GM21423 (cell line): Measurements from ENCODE around the gene CSF3.

Source experiments
- ATAC-seq: cut with Tn5 transposase; IDR thresholded peaks from one replicate; pipeline ENCODE4 v1.9.1; 2021; ENCODE audit warnings: mild to moderate bottlenecking, moderate library complexity; ENCODE audit not compliant: unreplicated experiment

Gene CSF3

DNA sequence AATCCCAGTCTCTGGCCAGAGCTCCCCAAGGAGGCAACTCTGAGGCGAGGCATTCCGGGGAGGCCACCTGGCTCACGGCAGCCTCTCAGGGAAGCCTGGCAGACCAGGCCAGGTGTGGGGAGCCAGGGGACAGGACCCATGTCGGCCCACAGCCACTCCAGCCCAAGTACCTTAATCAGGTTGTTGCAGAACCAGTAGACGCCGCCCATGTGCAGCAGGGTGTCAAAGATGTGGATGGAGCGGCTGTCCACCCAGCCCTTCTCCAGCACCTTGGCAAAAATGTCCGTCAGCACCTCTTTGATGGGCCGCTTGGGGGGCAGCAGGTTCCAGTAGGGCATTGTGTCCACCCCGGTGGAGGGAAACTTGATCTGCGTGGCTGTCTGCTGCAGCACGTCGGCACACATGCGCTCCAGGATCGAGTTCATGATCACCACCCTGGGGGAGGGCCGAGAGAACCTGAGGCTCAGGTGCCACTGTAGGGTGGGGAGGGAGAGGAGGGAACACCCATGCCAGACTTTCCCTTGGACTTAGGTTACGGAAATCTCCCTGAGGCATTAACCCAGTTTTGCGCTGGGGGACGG is 7.8 kb downstream of the CSF3 start:
- ATAC-seq = no peak

DNA sequence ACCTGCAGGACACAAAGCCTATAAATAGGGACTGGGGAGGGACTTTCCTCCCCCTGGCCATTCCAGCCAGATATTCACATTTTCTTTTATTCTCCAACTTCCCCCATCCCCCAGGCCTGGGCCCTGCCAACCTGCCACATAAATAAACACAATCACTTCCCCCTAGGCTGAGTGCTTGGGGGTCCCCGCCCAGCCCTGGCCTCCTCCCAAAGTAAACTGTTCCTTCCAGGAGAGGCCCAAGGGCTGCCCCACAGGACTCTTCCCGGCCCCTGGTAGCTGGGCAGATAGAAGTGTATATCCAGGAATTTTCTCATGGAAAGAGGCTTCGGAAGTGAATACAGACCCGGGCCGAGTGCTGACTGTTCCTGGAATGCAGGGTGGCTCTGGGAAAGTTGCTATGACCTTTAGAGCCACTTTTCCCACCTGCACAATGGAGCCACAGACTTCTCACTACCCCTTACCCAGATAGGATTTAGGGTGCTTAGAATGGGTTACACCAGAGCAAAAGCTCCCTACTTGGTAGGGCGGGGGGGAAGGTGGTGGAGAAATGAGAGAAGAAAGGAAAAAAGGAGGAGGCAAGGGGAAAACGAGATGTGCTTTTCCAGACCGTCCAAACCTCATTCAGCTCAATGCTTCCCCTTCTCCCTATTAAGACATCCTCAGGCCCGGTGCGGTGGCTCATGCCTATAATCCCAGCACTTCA is 8.5 kb downstream of the CSF3 start:
- no peak for ATAC-seq

DNA sequence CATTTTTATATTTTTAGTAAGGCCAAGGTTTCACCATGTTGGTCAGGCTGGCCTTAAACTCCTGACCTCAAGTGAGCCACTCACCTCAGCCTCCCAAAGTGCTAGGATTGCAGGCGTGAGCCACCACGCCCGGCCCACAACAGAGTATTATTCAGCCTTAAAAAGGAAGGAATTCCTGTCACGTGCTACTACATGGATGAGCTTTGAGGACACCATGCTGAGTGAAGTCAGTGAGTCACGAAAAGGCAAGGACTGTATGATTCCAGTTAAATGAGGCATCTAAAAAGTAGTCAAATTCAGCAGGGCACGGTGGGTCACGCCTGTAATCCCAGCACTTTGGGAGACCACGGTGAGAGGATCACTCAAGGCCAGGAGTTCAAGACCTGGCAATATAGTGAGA is 9.7 kb downstream of the CSF3 start:
- no peak for ATAC-seq

DNA sequence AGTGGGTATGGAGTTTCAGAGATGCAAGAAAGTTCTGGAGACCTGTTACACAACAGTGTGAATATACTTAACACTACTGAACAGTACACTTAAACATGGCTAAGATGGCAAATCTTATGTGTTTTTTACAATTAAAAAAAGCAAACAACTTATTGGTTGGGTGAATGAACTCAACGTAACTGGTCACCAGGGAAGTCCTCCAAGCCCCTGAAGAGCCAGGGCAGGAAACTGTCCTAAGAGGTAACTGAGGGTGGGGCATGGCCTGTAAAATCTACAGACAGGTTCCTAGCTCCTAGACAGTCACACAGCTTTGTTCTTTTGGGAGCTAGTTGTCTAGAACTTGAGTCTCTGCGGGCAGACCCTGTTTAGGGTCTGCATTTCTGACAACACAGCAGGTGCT is 10.3 kb downstream of the CSF3 start:
- ATAC-seq = no peak

DNA sequence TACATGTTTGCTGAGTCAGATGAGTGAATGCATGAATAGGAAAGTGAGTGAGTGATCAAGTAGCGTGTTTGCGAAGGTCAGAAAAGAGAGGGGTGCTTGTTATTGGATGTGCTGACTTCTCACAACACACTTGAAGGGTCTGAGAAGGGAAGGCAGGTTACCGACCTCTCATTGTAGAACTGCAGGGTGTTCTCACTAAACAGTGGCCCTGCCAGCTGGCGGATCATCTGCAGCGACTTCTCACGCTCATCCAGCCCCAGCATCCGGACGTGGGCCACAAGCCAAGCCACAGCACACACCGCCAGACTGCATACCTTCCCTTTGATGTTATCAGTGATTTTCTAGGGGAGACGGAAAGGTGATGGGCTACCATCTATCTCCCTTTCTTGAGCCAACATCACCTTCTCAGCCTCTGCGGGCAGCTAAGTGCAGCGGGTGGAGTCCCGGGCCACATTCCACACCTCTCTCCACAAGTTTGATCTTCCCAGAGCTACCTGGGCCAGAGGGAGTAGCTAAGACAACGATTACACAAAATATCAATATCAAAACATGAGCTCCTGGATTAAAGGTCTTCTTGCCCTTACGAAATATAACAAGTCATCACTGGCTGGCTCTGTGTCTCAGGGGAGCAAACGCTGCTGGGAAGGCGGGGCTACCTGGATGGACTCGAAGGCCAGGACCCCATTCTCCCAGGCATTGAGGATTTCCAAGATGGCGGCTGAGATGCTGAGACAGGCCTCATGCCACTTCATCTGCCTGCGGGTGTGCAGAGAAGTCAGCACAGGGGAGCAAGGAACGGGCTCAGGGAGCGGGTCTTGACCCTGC is 11.0 kb downstream of the CSF3 start:
- no peak for ATAC-seq

DNA sequence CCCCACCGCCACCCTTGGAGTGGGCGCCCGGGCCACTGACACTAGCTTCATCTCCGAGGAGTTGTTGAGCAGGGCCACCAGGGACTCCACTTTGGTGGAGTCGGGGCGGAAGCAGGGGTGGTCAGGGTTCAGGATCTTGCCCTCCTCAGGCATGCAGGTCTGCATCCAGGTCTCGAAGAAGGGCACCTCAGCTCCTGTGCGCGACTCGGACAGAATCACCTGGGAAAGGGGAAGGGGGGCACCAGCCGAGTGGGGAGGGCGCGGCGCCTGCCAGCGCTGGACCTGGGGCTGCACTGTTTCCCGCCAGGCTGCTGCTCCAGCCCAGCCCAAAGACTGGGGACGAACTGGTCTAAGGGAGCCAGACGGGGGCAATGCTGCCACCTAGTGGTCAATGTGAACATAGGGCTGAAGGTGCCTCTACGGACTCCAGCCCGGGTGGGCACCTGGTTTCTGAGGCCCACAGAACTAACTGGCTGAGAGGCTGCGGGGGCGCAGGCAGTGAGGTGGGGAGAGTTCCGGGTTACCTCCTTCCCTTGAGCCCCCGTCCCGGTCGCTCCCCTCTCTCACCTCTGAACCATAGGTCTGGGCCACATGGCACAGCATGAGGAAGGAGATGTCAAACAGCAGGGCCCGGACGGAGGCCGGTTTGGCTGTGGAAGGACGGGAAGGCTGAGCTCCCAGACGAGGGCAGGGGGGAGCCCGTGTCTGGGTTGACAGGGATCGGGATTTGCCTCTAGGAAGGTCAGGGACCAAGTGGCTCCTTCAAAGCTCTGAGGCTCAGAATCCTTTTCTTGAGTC is 11.8 kb downstream of the CSF3 start:
- no peak for ATAC-seq

DNA sequence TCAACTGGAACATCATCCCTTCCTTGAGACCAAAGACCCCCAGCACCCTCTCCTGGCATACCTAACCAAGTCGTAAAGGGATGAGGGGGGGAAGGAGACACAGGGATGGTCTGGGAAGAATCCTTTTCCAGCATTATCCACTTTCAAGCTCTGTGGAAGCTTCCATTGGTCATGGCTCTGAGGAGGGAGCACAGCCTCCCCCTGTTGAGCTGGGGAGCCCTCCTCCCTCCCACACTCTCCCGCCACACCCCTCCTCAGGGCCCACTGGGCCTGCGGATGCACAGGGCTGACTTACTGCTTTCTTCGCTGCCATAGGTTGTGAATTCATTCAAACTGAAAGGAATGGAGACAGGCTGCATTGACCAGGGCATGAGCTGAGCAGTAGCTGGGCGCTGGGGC is 12.4 kb downstream of the CSF3 start:
- no peak for ATAC-seq

DNA sequence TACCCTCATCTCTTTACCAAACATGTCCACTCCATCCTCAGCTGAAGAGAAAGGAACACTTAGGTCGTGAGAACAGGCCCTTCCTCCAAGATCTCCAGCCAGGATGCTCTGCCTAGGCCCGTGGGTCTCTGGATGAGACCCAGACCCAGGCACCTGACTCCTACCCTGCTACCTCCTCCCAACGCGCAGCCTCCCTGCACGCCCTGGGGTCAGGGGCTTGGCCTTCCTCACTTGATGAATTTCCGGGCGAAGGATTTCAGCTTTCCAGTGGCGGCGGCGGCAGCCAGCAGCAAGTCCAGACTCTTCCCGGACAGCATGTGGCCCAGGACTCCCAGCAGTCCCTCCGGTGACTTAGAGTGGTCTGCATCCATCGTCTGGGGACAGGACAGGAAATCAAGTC is 13.4 kb downstream of the CSF3 start:
- ATAC-seq = no peak

DNA sequence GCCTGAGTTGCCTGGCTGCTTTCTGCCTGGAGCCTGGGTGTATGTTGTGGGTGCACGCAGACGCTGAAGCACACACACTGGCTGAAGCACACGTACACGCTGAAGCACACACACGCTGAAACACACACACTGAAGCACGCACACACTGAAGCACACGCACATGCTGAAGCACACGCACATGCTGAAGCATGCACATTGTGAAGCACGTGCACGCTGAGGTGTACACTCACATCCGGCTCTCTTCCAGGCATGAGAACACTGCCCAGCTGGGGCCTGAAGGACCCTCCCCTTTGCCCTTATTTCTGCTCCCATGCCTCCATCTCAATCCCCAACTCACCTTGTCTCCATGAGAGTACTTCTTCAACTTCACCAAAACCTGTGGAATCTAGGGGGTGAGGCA is 16.5 kb downstream of the CSF3 start:
- no peak for ATAC-seq

DNA sequence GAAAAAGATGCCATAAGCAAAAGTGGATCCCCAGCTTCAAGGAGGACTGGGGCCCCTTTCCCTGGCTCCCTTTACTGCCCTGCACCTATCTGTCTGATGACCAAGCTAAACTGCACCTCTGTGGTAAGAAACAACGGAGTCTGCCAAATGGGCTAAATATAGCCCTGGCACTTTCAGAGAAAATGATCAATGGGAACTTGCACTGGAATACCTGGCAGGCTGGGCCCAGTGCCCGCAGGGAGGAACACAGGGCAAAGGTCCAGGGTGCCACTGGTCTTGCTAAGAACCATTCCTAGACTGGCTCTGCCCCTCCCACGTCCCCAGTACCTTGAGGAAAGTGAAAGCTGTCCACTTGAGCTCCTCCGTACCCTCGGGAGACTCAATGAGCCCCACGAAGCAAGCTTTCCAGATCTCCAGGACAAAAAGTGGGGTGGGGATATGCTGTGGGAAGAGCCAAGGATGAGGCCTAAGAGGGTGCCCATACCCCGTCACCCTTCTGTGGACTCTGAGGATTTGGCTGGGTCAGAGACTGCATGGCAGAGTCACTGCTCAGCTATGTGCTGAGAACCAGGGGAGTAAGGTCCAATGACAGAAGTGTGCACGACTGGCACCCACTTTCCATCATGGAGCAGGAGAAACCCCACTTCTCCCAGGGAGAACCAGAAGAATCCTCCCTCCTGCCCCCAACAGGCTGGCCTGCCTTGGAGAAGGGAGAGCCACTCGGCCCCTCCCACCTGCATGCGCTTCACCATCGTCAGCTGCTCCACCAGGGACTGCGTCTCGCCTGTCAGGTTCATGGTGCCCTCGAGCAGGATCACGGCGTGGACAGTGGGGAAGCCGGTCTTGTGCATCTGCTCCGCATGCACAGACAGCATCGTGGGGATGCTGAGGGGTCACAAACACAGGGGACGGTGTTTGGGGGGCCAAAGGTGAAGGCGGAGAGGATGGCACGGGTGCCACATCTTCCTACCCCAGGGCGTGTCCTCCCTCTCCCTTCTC is 17.4 kb downstream of the CSF3 start:
- no peak for ATAC-seq

DNA sequence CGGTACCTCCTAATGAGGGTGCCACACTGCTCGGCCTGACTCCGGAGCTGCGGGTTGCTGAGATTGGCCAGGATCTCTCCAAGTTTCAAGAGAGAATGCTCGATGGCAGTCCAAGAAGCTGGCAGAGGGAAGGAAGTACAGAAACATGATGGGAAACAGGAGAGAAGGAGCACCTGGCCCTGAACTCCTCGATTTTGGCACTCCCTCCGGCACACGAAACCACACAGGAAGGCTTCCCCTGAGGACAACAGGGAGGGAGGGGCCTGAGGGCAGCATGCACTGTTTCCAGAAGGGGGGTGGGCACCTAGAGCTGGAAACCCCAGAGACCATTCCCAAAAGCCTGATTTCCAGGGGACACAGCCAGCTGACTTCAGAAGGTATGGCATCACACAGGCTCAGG is 18.1 kb downstream of the CSF3 start:
- no peak for ATAC-seq

DNA sequence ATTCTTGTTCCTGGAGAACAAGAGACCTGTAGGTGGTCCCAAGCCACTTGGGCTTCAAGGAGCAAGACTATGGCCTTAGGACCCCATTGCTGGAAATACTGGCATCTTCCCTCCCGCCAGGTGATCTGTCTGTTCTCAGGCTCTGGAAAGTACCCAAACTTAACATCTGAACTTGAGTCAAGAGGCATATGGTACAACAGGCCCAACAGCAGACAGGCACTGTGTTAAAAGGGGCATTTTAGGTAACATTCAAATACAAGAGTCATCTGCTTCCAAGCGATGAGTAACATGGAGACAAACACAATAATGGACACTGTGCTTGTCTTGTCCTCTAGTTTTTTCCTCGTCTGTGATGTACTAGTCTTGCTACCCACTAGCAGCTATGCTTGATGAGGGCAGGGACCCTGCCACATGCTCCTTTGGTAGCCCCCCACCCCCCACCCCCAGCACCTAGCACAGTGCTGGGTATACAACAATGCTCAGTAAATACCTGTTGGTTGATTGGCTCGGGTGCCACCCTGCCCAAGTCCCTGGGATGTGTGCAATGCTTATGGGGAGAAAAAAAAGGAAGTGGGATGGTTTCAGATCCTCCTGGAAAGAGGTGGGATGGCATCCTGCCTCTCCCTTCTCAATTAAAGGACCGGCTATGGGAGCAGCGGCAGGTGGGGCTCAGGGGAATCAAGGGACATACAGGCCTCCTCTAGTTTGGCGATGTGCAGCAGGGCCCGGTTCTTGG is 19.4 kb downstream of the CSF3 start:
- ATAC-seq = no peak

DNA sequence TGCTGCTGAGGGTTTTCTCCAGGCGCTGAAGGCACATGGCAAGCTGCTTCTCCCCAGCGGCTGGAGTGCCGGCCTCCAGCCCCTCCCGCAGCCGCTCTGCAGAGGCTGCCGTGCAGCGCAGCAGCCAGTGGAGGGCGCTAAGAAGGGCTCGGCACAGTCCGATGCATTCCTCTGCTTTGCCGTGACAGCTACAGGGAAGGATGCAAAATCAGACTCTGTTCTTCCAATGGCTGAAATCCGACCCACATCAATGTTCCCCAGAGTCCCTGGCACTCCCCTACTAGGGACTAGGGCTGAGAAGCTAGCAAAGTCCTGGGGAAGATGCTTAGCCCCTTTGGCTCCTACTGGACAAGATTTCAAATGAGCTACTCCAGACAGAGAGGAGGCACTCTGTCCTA is 19.9 kb downstream of the CSF3 start:
- no peak for ATAC-seq

DNA sequence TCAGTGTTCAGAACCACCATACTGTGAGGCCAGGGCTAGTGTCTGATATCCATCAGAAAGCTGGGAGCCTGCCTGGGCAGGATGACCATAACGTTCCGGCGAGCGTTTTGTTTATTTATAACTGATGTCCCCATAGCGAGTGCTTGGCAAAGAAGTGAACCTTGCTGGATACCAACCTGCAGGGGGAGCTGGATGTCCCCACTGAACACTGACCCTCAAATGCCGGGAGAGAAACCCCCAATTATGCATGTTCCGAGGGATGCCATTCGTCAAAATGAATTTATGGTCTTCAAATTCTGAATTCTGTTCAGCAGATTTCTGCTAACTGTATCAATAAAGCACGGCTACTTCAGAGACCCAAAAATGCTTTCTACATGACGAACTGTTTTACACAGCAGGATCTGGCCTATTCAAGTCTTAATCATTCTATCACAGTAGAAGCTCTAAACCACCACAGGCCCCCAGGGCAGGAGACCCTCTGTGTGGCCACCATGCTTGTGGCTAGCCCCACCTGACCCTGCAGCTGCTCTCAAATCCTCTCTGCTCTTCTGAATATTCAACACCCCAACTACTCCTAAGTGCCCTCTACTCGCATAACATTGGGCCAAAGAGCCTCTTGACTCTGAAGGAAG is 23.8 kb downstream of the CSF3 start:
- ATAC-seq = no peak

DNA sequence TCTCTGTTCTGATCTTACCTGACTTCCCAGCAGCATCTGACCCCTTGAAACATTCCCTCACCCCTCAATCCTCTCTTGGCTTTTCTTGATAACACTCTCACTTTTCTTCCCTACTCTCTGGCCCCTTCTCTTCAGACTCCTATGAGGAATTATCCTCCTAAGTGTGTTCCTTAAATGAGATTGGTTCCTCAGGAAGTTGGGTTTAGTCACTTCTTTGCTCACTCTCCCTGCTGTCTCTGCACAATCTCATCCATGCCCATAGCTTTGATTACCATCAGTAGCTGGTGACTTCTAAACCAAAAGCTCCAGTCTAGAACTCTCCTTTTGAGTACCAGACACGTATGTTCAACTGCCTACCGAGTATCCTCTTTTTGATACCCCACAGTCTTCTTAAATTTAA is 26.0 kb downstream of the CSF3 start:
- ATAC-seq = no peak

DNA sequence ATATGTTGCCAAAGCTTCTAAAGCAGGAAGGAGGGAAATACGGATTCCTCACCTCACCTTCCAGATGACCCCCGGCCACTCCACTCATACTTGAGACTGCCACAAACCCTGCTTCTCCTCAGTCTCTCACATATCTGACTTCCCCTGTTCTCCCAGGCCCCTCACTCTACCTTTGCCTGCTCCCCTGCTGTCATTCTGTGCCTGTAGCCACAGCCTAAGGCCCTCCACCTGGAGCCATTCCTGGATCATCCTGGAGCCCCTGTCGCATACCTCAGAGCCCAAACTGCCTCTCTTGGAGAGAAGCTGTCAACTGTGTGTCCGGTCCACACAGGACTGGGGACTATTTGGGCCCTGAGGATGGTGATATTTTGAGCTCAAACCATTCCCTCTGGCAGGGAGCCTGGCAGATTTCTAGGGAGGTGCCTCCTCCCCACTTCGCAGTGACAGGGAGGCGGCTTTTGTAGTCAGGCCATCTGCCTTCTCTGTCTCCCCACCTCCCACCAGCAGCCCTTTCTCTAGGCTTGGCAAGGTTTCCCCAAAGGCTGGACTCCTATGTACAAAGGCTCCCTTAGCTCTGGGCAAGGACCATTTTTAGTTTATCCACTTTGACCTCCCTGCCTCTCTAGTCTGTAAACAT is 41.3 kb downstream of the CSF3 start:
- ATAC-seq = no peak

DNA sequence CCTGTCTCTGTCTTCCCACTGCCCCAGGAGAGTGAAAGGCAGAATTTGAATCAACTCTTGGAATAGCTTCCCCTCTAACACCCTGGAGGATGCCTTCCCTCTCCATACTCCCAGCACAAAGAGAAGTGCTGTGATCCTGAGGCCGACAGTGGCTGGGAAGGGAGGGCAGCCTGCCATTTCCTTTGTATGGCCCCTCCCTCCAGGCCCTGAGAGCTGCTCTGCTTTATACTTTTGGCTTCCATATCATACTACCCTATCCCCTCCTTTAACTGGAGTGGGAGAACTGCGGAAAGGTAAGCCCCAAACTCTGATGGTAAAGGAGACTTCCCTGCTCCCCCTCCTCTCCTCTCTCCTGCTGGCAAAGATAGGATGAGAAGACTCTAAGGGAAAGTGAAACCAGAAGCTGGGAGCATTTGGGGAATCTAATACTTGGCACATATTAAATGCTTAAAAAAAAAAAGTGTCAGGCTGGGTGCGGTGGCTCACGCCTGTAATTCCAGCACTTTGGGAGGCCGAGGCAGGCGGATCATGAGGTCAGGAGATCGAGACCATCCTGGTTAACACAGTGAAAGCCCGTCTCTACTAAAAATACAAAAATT is 43.0 kb downstream of the CSF3 start:
- ATAC-seq = no peak

DNA sequence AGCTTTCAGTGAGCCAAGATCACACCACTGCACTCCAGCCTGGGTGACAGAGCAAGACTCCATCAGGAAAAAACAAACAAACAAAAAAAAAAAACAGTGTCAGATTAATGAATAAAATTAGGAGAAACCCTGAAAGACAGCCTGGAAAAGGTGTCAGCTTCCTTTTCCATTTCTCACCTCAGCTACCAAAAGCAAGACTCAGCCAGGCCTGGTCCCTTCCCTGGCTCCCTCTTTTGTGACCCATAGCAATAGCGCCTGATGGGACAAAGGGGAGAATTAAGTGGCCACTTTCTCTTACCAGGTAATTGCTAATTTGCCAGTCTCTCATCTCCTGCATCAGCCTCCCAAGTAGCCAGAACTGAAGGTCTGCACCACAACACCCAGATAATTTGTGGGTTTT is 43.6 kb downstream of the CSF3 start:
- no peak for ATAC-seq
